SIG-M5 (cell line): Measurements from ENCODE around the gene AFM.

ENCODE experiments used
- DNase-seq: peaks from one replicate; lab custom pipeline; 2025; lab: John Stamatoyannopoulos, UW

Gene AFM

GRCh38 chr4:73481358-73481757 lies at the start of gene AFM:
Gene AFM (plus strand): TSS chr4:73481745. CDS start chr4:73481776, 31 bp downstream.
- DNase-seq: no peak

- no peak for DNase-seq
Observed at GRCh38 chr4:73431813-73432168, 49.8 kb upstream of the AFM start.

- DNase-seq: no peak
Observed at GRCh38 chr4:73432169-73433000, 49.2 kb upstream of the AFM start.

GRCh38 chr4:73433140-73433539 lies 48.4 kb upstream of the AFM start:
- no peak for DNase-seq

- no peak for DNase-seq
Observed at GRCh38 chr4:73434311-73434710, 47.2 kb upstream of the AFM start.

- no peak for DNase-seq
Observed at GRCh38 chr4:73435984-73436383, 45.6 kb upstream of the AFM start, which contains the start of gene AFP. Gene AFP (plus strand): TSS chr4:73436221. CDS start chr4:73436263, 42 bp downstream.

- no peak for DNase-seq
Observed at GRCh38 chr4:73436674-73437557, 44.6 kb upstream of the AFM start.

GRCh38 chr4:73437558-73437956 lies 44.0 kb upstream of the AFM start:
- DNase-seq: no peak

GRCh38 chr4:73438048-73438447 lies 43.5 kb upstream of the AFM start:
- DNase-seq: no peak

GRCh38 chr4:73438582-73439215 lies 42.8 kb upstream of the AFM start:
- no peak for DNase-seq

- no peak for DNase-seq
Observed at GRCh38 chr4:73439445-73439844, 42.1 kb upstream of the AFM start.

- no peak for DNase-seq
Observed at GRCh38 chr4:73439991-73440390, 41.6 kb upstream of the AFM start.

- DNase-seq: no peak
Observed at GRCh38 chr4:73440653-73441052, 40.9 kb upstream of the AFM start.

GRCh38 chr4:73442275-73442674 lies 39.3 kb upstream of the AFM start:
- DNase-seq: no peak

- DNase-seq: no peak
Observed at GRCh38 chr4:73443224-73443623, 38.3 kb upstream of the AFM start.

GRCh38 chr4:73445383-73446335 lies 35.9 kb upstream of the AFM start:
- no peak for DNase-seq

- no peak for DNase-seq
Observed at GRCh38 chr4:73446336-73446938, 35.1 kb upstream of the AFM start.

GRCh38 chr4:73447671-73448070 lies 33.9 kb upstream of the AFM start:
- DNase-seq: no peak

- DNase-seq: no peak
Observed at GRCh38 chr4:73448448-73449203, 32.9 kb upstream of the AFM start.

GRCh38 chr4:73450398-73451004 lies 31.0 kb upstream of the AFM start:
- no peak for DNase-seq
